HUDEP-2 (cell line): Measurements from ENCODE around the gene UBE2L6.
A peak's percentile ranks its signal among the peaks of the same experiment; 100 is the strongest.

Experiments used
- DNase-seq, 76 experiments: peaks; one replicate each; lab custom pipeline; 2025; ENCODE audit not compliant: unreplicated experiment in 76 of 76; lab: John Stamatoyannopoulos, UW

Gene UBE2L6

DNA sequence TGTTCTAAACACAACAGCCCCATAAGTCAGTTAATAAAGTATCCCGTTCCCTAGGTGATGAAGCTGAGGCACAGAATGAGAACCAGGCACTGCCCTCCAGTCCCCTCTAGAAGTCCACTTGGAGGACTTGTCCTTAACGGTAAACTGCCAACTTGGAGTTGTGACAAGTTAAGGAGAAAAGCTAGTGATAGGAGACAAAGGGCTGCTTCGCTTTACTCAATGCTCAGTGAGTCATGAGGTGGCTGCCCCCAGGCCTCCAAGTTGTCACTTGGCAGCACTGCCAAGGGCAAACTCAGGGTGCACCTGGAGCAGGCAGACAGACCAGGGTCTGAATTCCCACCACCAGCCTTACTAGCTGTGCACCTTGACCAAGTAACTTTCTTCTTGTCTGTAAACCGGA, 65.5 kb downstream of the UBE2L6 start:
- DNase-seq = peak in 40 of 76 experiments; percentile 4 to 60 (median 24)
